Brain microvascular endothelial cell (primary cell): ENCODE measurements around the gene SF3B1.
A peak's percentile ranks its signal among the peaks of the same experiment; 100 is the strongest.

Experiments used
- DNase-seq: peaks from one replicate; pipeline ENCODE4 v3.0.0-alpha.2; 2020
- H3K27ac ChIP-seq: fragments of 250-450 bp; sonication (Bioruptor Pico); 2 replicates; pipeline ENCODE4 v1.5.1; 2020; ENCODE audit warnings: mild to moderate bottlenecking, moderate library complexity
- H3K27me3 ChIP-seq: fragments of 250-450 bp; sonication (Bioruptor Pico); replicated peaks from 2 replicates; pipeline ENCODE4 v1.5.1; 2020; ENCODE audit warnings: mild to moderate bottlenecking
- H3K36me3 ChIP-seq: fragments of 250-450 bp; sonication (Bioruptor Pico); replicated peaks from 2 replicates; pipeline ENCODE4 v1.5.1; 2020; ENCODE audit warnings: mild to moderate bottlenecking
- H3K4me3 ChIP-seq: 2 replicates; pipeline ENCODE4 v1.5.1; 2011; ENCODE audit warnings: low read depth, mild to moderate bottlenecking, control low read depth, low read length, moderate library complexity
- in situ Hi-C: cut with HindIII; loops from 2 replicates; pipeline ENCODE4 v1.10.0; 2017; ENCODE audit warnings: low sequenced_read_pairs, low pct_ligation_motif_present
- TF ChIP-seq, protein P1 (sequence below): IDR thresholded peaks from 2 replicates; pipeline ENCODE4 v1.5.1; 2011; ENCODE audit warnings: low read depth, mild to moderate bottlenecking, moderate library complexity, low read length, control low read depth, inconsistent platforms; ENCODE audit errors: missing control alignments

The SF3B1 gene

GRCh38 chr2:197369228-197369932, 65.4 kb downstream of the SF3B1 start:
- no peak for DNase-seq
- H3K36me3 ChIP-seq = no peaks in the 10 kb centered on the region
- TF ChIP-seq, protein P1, sequence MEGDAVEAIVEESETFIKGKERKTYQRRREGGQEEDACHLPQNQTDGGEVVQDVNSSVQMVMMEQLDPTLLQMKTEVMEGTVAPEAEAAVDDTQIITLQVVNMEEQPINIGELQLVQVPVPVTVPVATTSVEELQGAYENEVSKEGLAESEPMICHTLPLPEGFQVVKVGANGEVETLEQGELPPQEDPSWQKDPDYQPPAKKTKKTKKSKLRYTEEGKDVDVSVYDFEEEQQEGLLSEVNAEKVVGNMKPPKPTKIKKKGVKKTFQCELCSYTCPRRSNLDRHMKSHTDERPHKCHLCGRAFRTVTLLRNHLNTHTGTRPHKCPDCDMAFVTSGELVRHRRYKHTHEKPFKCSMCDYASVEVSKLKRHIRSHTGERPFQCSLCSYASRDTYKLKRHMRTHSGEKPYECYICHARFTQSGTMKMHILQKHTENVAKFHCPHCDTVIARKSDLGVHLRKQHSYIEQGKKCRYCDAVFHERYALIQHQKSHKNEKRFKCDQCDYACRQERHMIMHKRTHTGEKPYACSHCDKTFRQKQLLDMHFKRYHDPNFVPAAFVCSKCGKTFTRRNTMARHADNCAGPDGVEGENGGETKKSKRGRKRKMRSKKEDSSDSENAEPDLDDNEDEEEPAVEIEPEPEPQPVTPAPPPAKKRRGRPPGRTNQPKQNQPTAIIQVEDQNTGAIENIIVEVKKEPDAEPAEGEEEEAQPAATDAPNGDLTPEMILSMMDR = no peak
- in situ Hi-C loops = no loop called here
- H3K27ac ChIP-seq = no peak overlapping the region
- no peak overlapping the region for H3K4me3 ChIP-seq
- no peaks in the 10 kb centered on the region for H3K27me3 ChIP-seq

- Histone ChIP-seq H3K27me3 (no peaks in the 10 kb centered on the region), H3K36me3 (no peaks in the 10 kb centered on the region), H3K27ac (no peak overlapping the region), H3K4me3 (no peak overlapping the region)
- in situ Hi-C loops = no loop called here
- DNase-seq = no peak
- TF ChIP-seq, protein P1 = no peak
These were observed 66.4 kb downstream of the SF3B1 start for GRCh38 chr2:197368412-197368811.

- H3K27me3 ChIP-seq = no peaks in the 10 kb centered on the region
- no peak for DNase-seq
- no peak overlapping the region for H3K27ac ChIP-seq
- H3K4me3 ChIP-seq = no peak overlapping the region
- TF ChIP-seq, protein P1 = no peak
- no peaks in the 10 kb centered on the region for H3K36me3 ChIP-seq
- in situ Hi-C loops = no loop called here
These were observed 70.8 kb downstream of the SF3B1 start for GRCh38 chr2:197363998-197364397.

- DNase-seq = no peak
- TF ChIP-seq, protein P1 = no peak
- no peak overlapping the region for H3K27ac ChIP-seq
- in situ Hi-C loops = no loop called here
- no peaks in the 10 kb centered on the region for H3K27me3 ChIP-seq
- H3K4me3 ChIP-seq = no peak overlapping the region
- no peaks in the 10 kb centered on the region for H3K36me3 ChIP-seq
These were observed 74.1 kb downstream of the SF3B1 start for GRCh38 chr2:197360744-197361156.

GRCh38 chr2:197359859-197360258, 75.0 kb downstream of the SF3B1 start:
- no peak overlapping the region for H3K27ac ChIP-seq
- H3K4me3 ChIP-seq = no peak overlapping the region
- H3K36me3 ChIP-seq = no peaks in the 10 kb centered on the region
- no peak for DNase-seq
- H3K27me3 ChIP-seq = no peaks in the 10 kb centered on the region
- in situ Hi-C loops = no loop called here
- TF ChIP-seq, protein P1 = peak; percentile 36

DNA sequence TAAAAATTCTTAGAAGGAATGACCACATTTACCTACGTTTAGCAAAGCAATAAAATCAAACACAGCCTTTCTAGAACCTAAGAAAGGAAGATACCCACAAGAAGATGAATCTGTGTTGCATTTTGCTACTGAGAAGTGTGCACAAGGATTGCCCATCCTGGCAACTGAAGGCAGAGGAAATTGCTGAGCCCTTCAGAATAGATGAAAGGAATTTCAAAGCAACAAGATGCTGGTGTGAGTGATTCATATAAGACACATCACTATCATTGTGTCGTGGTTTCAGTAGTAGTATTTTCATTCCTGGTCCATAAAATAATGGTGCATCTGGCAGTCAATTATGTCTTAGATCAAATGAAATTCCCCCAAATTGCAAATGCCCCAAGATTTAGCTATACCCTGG, 75.9 kb downstream of the SF3B1 start:
- peak; percentile 19 for DNase-seq
- Histone ChIP-seq H3K27ac (no peak overlapping the region), H3K36me3 (no peaks in the 10 kb centered on the region), H3K27me3 (no peaks in the 10 kb centered on the region), H3K4me3 (no peak overlapping the region)
- in situ Hi-C loops = no loop called here
- TF ChIP-seq, protein P1 = no peak
